NCI-H2081 (cell line): ENCODE results near the gene MAPK6.
"Not testable (repeated sequence)": the region's sequence is repeated elsewhere in the genome, so short reads cannot be mapped to it uniquely, and the experiment has no call there.

Source experiments
- DNase-seq, 2 experiments: peaks; one replicate each; lab custom pipeline; 2025; lab: John Stamatoyannopoulos, UW

Gene MAPK6

DNA sequence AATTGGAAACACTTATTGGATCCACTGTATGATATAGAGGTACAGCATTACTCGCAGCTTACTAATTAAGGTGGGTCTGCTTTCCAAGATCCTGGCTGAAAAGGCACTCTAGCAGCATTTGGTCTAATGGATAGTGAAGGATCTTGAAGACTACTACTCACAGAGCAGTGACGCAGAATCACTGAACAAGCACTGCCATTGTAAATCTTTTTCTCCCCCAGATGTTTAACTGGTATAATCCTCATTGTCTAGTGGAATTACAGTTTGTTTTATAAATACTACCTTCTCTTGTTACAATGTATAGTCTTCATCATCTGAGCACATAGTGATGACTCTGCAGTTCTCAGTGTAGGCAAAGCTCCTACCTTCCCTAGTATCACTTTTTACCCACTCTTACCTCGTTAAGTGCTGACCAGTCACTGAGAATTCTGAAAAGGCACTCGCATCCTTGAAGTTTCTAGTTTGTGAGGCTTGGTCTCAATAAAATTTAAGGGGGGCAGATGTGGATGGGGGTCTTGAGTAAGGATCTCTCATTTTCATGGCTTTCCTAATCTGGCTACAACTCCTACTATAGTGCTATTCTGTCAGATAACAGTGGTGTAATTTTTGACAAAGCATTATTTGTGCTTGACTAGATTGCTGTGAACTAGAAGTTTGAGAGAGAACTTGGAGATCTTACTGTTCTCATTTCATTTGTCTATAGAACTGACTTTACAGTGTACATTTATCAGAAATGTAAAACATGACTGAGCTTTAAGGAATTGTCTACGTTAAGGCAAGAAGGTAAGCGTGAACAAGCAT, 23.2 kb downstream of the MAPK6 start:
- DNase-seq, result no peak

DNA sequence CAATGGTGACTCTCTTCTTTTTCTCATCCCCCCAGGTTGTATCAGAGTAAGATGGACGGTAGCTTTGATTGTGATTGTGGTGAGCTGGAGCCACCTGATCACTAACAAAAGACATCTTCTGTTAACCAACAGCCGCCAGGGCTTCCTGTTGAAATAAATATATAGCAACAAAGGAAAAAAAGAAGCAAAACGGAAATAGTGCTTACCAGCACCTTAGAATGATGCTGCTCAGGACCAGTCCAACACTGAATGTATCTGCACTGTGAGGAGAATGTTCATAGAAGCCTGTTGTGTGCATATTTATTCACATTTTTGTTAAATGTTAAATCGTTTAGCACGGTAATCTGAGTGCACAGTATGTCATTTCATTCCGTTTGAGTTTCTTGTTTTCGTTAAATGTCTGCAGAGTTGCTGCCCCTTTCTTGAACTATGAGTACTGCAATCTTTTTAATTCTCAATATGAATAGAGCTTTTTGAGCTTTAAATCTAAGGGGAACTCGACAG, 26.8 kb downstream of the MAPK6 start:
- peak; percentile 18 to 40 for DNase-seq

DNA sequence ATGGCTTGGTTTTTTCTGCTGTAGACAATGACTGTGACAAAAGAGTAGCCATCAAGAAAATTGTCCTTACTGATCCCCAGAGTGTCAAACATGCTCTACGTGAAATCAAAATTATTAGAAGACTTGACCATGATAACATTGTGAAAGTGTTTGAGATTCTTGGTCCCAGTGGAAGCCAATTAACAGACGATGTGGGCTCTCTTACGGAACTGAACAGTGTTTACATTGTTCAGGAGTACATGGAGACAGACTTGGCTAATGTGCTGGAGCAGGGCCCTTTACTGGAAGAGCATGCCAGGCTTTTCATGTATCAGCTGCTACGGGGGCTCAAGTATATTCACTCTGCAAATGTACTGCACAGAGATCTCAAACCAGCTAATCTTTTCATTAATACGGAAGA, 27.5 kb downstream of the MAPK6 start:
- DNase-seq, result not testable (repeated sequence)

DNA sequence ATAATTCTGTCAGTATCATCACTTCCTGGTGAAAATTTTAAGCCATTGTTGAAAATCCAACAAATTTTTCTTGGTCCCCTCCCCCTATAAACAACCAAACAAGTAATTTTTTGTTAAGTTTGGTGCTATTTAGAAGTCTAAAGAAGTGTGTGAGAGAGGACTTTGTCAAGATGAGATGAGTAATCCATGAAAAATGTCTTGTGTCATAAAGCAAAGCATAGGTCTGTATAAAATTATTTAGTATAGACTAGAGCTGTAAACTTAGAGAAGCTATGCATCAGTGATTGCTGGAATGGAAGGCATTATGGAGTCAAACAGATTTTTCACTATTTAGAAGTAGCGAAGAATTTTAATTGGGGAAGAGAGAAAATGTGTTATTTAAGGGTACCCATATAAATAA, 31.4 kb downstream of the MAPK6 start:
- no peak for DNase-seq

DNA sequence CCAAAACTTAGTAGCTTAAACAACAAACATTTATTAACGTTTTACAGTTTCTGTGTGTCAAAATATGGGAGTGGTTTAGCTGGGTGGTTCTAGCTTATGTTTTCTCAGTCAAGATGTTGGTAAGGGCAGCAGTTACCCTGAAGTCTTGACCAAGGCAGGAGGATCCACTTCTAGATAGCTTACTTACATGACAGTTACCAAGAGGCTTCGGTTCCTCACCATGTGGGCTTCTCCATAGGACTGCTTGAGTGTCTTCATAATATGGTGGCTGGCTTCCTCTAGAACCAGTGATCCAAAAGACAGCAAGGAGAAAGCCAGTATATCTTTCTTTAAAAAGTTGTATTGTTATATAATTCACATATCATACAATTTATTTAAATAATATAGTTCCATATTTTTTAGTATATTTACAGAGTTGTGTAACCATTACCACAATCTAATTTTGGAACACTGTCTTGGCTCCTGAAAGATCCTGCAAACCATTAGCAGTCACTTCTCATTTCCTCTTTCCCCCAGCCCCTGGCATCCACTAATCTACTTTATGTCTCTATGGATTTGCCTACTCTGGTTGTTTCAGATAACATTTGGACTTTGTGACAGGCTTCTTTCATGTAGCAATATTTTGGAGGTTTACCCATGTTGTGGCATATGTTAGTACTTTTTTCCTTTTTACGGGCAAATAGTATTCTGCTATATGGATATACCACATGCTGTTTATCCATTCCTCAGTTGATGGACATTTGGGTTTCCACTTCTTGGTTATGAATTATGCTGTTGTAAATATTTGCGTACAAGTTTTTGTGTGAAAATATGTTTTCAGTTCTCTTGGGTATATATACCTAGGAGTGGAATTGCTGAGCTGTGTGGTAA, 33.3 kb downstream of the MAPK6 start:
- DNase-seq, result no peak

DNA sequence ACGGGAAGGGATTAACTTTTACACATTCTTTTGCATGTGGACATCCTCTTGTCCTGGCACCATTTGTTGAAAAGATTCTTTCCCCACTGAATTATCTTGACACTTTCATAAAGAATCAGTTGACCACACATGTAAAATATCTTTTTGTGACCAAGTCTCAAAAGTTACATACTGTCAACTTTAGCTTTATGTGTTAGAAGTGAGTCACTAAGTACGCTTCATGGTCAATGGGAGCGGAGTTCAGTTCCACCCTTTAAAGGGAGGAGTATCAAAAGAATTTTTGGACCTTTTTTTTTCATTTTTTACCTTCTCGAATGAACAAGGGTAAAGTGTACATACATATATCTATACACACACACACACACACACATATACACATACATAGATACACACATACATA, 35.4 kb downstream of the MAPK6 start:
- DNase-seq, result no peak

GRCh38 chr15:52054858-52055257, 35.8 kb downstream of the MAPK6 start:
- not testable (repeated sequence) for DNase-seq

DNA sequence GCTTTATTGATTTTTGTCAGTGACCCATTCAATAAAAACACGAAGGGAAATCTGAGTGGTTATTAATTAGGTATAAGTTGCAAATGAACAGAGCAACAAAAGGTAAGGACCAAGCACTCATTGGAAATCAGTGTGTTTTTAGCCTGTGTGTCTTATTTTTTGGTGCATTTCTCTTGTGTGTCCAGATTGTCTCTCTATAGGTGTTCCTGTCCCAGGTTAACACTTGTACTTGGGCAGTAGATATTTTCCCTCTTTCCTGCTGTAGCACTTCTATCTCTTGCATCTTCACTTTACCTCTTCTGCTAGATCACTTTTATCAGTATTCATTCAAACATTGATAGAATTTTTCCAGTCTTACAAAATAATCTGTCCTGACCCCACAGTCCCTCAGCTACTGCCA, 37.0 kb downstream of the MAPK6 start:
- no peak for DNase-seq

- DNase-seq, result no peak
Observed at GRCh38 chr15:52056496-52056895, 37.5 kb downstream of the MAPK6 start.

DNA sequence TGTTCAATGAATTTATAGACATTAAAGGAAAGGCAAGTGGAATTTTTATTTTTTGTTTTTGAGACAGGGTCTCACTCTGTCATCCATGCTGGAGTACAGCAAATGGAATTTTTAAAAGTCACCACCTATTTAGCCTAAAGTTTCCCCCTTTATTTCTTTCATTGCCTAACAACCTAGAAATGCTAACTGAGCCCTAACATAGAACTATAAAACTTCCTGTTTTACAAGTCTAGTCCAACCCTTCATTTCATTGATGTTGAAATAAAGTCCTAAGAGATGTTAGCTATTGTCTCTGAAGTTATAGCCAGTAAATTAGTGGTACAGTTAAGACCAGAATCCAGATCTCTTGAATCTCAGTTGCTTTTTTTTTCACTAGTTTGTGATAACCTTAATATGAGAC, 39.0 kb downstream of the MAPK6 start:
- no peak for DNase-seq

GRCh38 chr15:52060501-52060900, 41.5 kb downstream of the MAPK6 start:
- no peak for DNase-seq

GRCh38 chr15:52066842-52067544, 48.0 kb downstream of the MAPK6 start:
- no peak for DNase-seq

- DNase-seq, result no peak
Observed at GRCh38 chr15:52067545-52067926, 48.5 kb downstream of the MAPK6 start.

DNA sequence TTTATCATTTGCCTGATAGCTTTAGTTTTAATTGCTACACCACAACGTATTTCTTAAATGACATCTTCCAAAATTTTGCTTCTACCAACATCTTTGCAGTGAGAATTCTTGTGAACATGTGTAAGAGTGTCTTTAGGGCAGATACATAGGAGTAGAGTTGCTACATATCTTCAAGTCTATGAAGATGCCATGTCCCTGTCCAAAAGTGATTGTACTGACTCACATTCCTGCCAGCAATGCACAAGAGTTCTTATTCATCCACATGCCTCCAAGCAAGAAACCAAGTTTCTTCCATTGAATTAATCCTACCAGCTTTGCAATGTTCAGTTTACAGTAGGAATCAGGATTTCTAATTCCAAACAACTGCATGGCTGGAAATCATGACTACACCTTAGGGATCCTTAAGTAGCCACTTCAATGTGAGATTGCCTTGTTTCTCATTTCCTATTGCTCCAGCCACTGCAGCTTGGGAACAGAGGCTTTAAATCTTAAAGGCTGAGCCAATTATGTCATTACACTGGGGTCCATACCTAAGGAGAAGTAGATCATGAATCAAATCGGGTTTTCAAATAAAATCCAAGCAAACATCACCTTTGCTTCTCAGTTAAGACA, 49.1 kb downstream of the MAPK6 start:
- no peak for DNase-seq

- DNase-seq, result no peak
Observed at GRCh38 chr15:52069559-52069958, 50.5 kb downstream of the MAPK6 start.

- DNase-seq, result no peak
Observed at GRCh38 chr15:52071570-52071969, 52.6 kb downstream of the MAPK6 start.

DNA sequence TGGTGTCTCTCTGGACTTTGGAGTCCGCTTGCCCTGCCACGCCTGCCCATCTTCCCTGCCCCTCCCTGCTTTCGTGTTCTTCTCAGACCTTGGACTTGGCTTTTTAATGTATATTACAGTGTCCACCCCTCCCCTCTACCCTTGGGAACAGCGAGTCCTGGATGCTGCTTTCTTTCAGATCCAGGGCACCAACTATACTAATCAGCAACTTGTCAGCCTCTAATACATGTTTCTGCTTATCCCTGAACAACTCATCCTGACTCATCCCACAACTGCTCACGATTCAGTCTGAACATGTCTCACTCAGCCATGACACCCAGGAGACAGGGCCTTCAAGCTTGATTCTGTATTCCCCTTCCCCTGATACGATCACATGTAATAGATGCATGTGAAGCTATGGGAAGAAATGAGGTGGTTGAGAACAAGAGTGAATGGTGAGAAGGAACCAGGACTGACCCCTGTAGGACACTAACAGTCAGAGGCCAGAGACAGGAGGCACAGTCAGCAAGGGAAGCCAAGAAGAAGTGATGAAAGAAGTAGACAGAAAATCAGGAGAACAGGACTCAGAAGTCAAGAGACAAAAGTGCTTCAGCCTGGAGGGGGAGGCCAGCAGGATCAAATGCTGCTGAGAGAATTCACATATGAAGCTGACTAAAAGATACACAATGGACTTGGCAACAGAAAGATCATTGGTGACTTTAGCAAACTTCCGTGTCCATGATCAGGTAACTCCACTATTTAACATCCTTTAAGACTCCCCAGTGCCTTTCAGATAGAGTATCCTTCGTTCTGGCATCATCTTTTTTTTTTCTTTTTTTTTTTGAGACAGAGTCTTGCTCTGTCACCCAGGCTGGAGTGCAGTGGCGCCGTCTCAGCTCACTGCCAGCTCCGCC, 58.1 kb downstream of the MAPK6 start:
- no peak for DNase-seq

GRCh38 chr15:52078197-52078875, 59.3 kb downstream of the MAPK6 start:
- no peak for DNase-seq

- peak; percentile 50 to 55 for DNase-seq
Observed at GRCh38 chr15:52078876-52079700, 60.1 kb downstream of the MAPK6 start.
